Measurements from ENCODE around the gene ADAMTS6.

GRCh38 chr5:65279603-65280002 lies 202.1 kb downstream of the ADAMTS6 start:
- TF ChIP-seq POLR2A (IDR thresholded peaks at IDR 0.05; ENCODE audit: low read length) (no peak), GATA1 (IDR thresholded peaks at IDR 0.05; ENCODE audit: low read depth, low read length) (no peak)
